Measurements from ENCODE around the gene TBC1D8. TPM values are rescaled to one million over a fixed set of nuclear protein-coding genes. Genes with fewer than 3 reads are reported as not detected.

TBC1D8 gene
- total and polyA plus RNA-seq, 2 of the 8 experiments (the other 6 are each of a cell fraction or from before 2014, with no cell fraction given): 20.8 to 21.8 TPM

DNA sequence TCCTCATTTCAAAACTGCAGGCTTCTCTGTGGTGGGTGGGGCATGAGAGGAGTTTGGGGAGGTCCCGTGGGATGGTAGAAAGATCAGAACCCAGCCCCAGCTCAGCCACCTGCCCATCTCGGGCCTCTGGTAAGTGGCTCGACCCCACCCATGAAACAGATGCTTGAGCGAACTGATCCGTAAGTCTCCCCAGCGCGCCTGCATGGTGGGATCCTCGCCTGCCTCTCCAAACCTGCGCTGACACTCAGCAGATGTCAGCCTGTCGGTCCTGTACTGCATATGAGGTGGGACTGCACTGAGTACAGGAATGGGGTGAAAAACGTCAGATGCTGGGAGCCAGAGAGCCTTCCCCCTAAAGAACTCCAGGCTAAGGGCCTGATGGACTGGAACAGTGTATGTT lies 165.0 kb downstream of the TBC1D8 start (continued):
- TF ChIP-seq RNF2 (IDR thresholded peaks at IDR 0.05; ENCODE audit: borderline replicate concordance, low read depth, low read length, missing control alignments, poor library complexity, severe bottlenecking) (no peak), KDM4A (IDR thresholded peaks at IDR 0.05; ENCODE audit: low read depth, low read length, severe bottlenecking) (no peak), ASH2L (IDR thresholded peaks at IDR 0.05; ENCODE audit: low read length) (no peak), TCF12 (IDR thresholded peaks at IDR 0.05; ENCODE audit: low read depth, low read length) (no peak), CHD1 (IDR thresholded peaks at IDR 0.05; ENCODE audit: low read depth, low read length) (no peak), CBX5 (IDR thresholded peaks at IDR 0.05; ENCODE audit: low read depth, low read length) (no peak), TEAD4 (IDR thresholded peaks at IDR 0.05; ENCODE audit: low read depth, low read length) (no peak), NRF1 (IDR thresholded peaks at IDR 0.05; ENCODE audit: low read depth, low read length) (no peak), CHD2 (IDR thresholded peaks at IDR 0.05; ENCODE audit: low read length) (no peak)
